Thoracic aorta (tissue), 2 donors: ENCODE results near the gene WDFY3. TPM values are rescaled to one million over a fixed set of nuclear protein-coding genes. Genes with fewer than 3 reads are reported as not detected.

Experiments used
- ATAC-seq: fragments of 150-250 bp; one replicate; pipeline ENCODE4 v1.8.0; 2017; ENCODE audit warnings: low read depth; ENCODE audit not compliant: insufficient number of reproducible peaks, low FRiP score
- DNase-seq: peaks from one replicate; pipeline ENCODE4 v3.0.0-alpha.2; 2020; ENCODE audit warnings: low spot score
- H3K27ac ChIP-seq, 2 donors: fragments of 200-600 bp; sonication (generic); 1 replicate in 1 of 2; 2 replicates in 1 of 2; pipeline ENCODE4 v1.5.1; 2016; ENCODE audit warnings: mild to moderate bottlenecking in 2 of 2, moderate library complexity in 2 of 2
- H3K27me3 ChIP-seq: fragments of 200-600 bp; sonication (generic); replicated peaks from 2 replicates; pipeline ENCODE4 v1.6.0; 2016; ENCODE audit warnings: mild to moderate bottlenecking; ENCODE audit not compliant: insufficient read depth
- H3K36me3 ChIP-seq: fragments of 200-600 bp; sonication (generic); one replicate; pipeline ENCODE4 v1.5.1; 2016
- H3K4me1 ChIP-seq, 2 donors: fragments of 200-600 bp; sonication (generic); 1 replicate in 1 of 2; 2 replicates in 1 of 2; pipeline versions ENCODE4 v1.5.1 to v1.6.0; 2016; ENCODE audit warnings: low read depth in 2 of 2, mild to moderate bottlenecking in 1 of 2; ENCODE audit not compliant: control insufficient read depth in 1 of 2
- H3K4me3 ChIP-seq: fragments of 200-600 bp; sonication (generic); 2 replicates; pipeline ENCODE4 v1.5.1; 2016; ENCODE audit warnings: mild to moderate bottlenecking
- H3K9me3 ChIP-seq: fragments of 200-600 bp; sonication (generic); 2 replicates; pipeline ENCODE4 v1.5.1; 2016
- CTCF ChIP-seq: fragments of 200-600 bp; sonication (generic); IDR thresholded peaks from one replicate; pipeline ENCODE4 v1.5.1; 2019; ENCODE audit warnings: antibody characterized with exemption
- total RNA-seq, 2 donors: library from RNA; depleted of rRNA; stranded (reverse); fragments of >200 nt; gene quantifications; one replicate each; pipeline versions ENCODE4 v1.1.0 to v1.2.3, GENCODE V29; 2016

WDFY3 gene
- total RNA-seq, 2 donors from 2014 or later, result 116 to 140 TPM

- H3K4me3 ChIP-seq, result no peak overlapping the region
- TF ChIP-seq CTCF, result no peak
- no peaks in the 10 kb centered on the region for H3K36me3 ChIP-seq
- H3K4me1 ChIP-seq, result no peaks in the 10 kb centered on the region
- DNase-seq, result no peak
- H3K9me3 ChIP-seq, result no peaks in the 10 kb centered on the region
- no peaks in the 10 kb centered on the region for H3K27me3 ChIP-seq
- no peak overlapping the region for H3K27ac ChIP-seq
- ATAC-seq, result no peak
Observed at GRCh38 chr4:84895283-84895682, 71.2 kb downstream of the WDFY3 start.

- no peak overlapping the region for H3K4me3 ChIP-seq
- no peaks in the 10 kb centered on the region for H3K9me3 ChIP-seq
- H3K27me3 ChIP-seq, result no peaks in the 10 kb centered on the region
- ATAC-seq (no peak), DNase-seq (no peak)
- H3K36me3 ChIP-seq, result no peaks in the 10 kb centered on the region
- H3K4me1 ChIP-seq, result no peaks in the 10 kb centered on the region
- TF ChIP-seq CTCF, result no peak
- no peak overlapping the region for H3K27ac ChIP-seq
Observed at GRCh38 chr4:84894621-84895020, 71.9 kb downstream of the WDFY3 start.

GRCh38 chr4:84892950-84893349 lies 73.5 kb downstream of the WDFY3 start:
- DNase-seq (no peak), ATAC-seq (no peak)
- Histone ChIP-seq H3K27me3 (no peaks in the 10 kb centered on the region), H3K4me3 (no peak overlapping the region), H3K36me3 (no peaks in the 10 kb centered on the region), H3K9me3 (no peaks in the 10 kb centered on the region), H3K27ac (no peak overlapping the region), H3K4me1 (no peaks in the 10 kb centered on the region)
- TF ChIP-seq CTCF, result no peak

GRCh38 chr4:84887824-84888223 lies 78.7 kb downstream of the WDFY3 start:
- Histone ChIP-seq H3K4me3 (no peak overlapping the region), H3K9me3 (no peaks in the 10 kb centered on the region), H3K27ac (no peak overlapping the region), H3K36me3 (no peaks in the 10 kb centered on the region), H3K4me1 (peaks cover 7 to 12% of the 10 kb centered on the region in 2 donors), H3K27me3 (no peaks in the 10 kb centered on the region)
- ATAC-seq, result no peak
- DNase-seq, result no peak
- TF ChIP-seq CTCF, result no peak

- ATAC-seq, result no peak
Observed at GRCh38 chr4:84879651-84880200, 86.8 kb downstream of the WDFY3 start.

More at GRCh38 chr4:84879651-84880200, 86.8 kb downstream of the WDFY3 start:
- no peaks in the 10 kb centered on the region for H3K27me3 ChIP-seq
- peaks cover 4 to 9% of the 10 kb centered on the region in 2 donors for H3K4me1 ChIP-seq
- no peak for TF ChIP-seq CTCF
- H3K27ac ChIP-seq, result no peak overlapping the region
- no peak for DNase-seq
- no peak overlapping the region for H3K4me3 ChIP-seq
- H3K36me3 ChIP-seq, result no peaks in the 10 kb centered on the region
- no peaks in the 10 kb centered on the region for H3K9me3 ChIP-seq
